ENCODE measurements around the gene NSL1. TPM values are rescaled to one million over a fixed set of nuclear protein-coding genes. Genes with fewer than 3 reads are reported as not detected.

The NSL1 gene
- total RNA-seq, 1 experiment from 2014 or later: 36.4 TPM

- no peak for TF ChIP-seq POLR2A (IDR thresholded peaks at IDR 0.05; ENCODE audit: borderline replicate concordance, extremely low read depth, insufficient read depth, insufficient read length)
- TF ChIP-seq JUND (IDR thresholded peaks at IDR 0.05): no peak
- no peak for TF ChIP-seq EZH2 (IDR thresholded peaks at IDR 0.05)
- no peak for TF ChIP-seq ZNF274 (IDR thresholded peaks at IDR 0.05; ENCODE audit: low read depth, low read length)
- no peak for TF ChIP-seq EGR1 (IDR thresholded peaks at IDR 0.05; ENCODE audit: low read depth)
- TF ChIP-seq FOSL1 (IDR thresholded peaks at IDR 0.05; ENCODE audit: low read depth): no peak
- no peak for TF ChIP-seq EZH2phosphoT487 (IDR thresholded peaks at IDR 0.05; ENCODE audit: borderline replicate concordance)
- TF ChIP-seq RAD21 (IDR thresholded peaks at IDR 0.05; ENCODE audit: low read depth): no peak
- TF ChIP-seq ATF3 (IDR thresholded peaks at IDR 0.05): no peak
- TF ChIP-seq YY1 (IDR thresholded peaks at IDR 0.05; ENCODE audit: extremely low read depth, insufficient replicate concordance, low read depth, low read length): no peak
- no peak for TF ChIP-seq MAX (IDR thresholded peaks at IDR 0.05)
Measured at GRCh38 chr1:212819726-212820125, 28.1 kb upstream of the NSL1 start (continued).

- ChIA-PET RAD21 (ENCODE audit: low non-redundant PET in 1 of 2, low total read pairs in 2 of 2, uncharacterized antibody in 2 of 2, unreplicated experiment in 2 of 2) (no interaction called here), POLR2A (no interaction called here), CTCF (no interaction called here)
- no peak overlapping the region for H3K9ac ChIP-seq (ENCODE audit: low read length)
- H3K9me2 ChIP-seq (ENCODE audit: insufficient read depth): no peaks in the 10 kb centered on the region
- no peak for DNase-seq (ENCODE audit: low read depth, low spot score)
- H3K4me1 ChIP-seq (ENCODE audit: control insufficient read depth in 1 of 2, insufficient read depth in 2 of 2, low read length in 2 of 2): no peaks in the 10 kb centered on the region; a peak in 1 of 4 replicates
- intact Hi-C loops (cut with micrococcal nuclease): no loop called here
- H3K36me3 ChIP-seq (ENCODE audit: control insufficient read depth in 1 of 2, insufficient read depth in 2 of 2, low read length in 2 of 2): no peaks in the 10 kb centered on the region; a peak in 1 of 4 replicates
- H3K9me3 ChIP-seq (ENCODE audit: control insufficient read depth in 1 of 2, insufficient read depth in 1 of 2, low read depth in 1 of 2, low read length in 2 of 2): no peaks in the 10 kb centered on the region
- no peaks in the 10 kb centered on the region for H4K20me1 ChIP-seq (ENCODE audit: insufficient read depth)
- BruUV-seq (replicated peaks): no TSS peak
- no peak overlapping the region for H3K27ac ChIP-seq (ENCODE audit: low read depth, low read length)
- H2AFZ ChIP-seq (ENCODE audit: low read depth, low read length, poor library complexity, severe bottlenecking): no peak overlapping the region
- ATAC-seq: no peak
- H3K27me3 ChIP-seq (ENCODE audit: insufficient read depth, low read length): no peaks in the 10 kb centered on the region
- no peaks in the 10 kb centered on the region for H3K79me2 ChIP-seq (ENCODE audit: insufficient read depth, low read length)
- no peak overlapping the region for H3K4me3 ChIP-seq (replicated peaks in 1 of 2; ENCODE audit: low read depth in 1 of 2, low read length in 2 of 2)
- no peak overlapping the region for H3K4me2 ChIP-seq (ENCODE audit: low read length)
- no peak for TF ChIP-seq POLR2A (IDR thresholded peaks at IDR 0.05; ENCODE audit: borderline replicate concordance, extremely low read depth, insufficient read depth, insufficient read length)
- TF ChIP-seq CTCF (IDR thresholded peaks at IDR 0.05 in 2 of 3, conservative IDR thresholded peaks at IDR 0.05 in 1 of 3; ENCODE audit: borderline replicate concordance in 1 of 3, insufficient read depth in 1 of 3, low read depth in 2 of 3, low read length in 2 of 3): no peak
- TF ChIP-seq CBX3 (IDR thresholded peaks at IDR 0.05; ENCODE audit: low read depth): no peak
- TF ChIP-seq SP1 (IDR thresholded peaks at IDR 0.05; ENCODE audit: low read depth): no peak
- TF ChIP-seq SRF (IDR thresholded peaks at IDR 0.05; ENCODE audit: low read depth): no peak
- no peak for TF ChIP-seq REST (IDR thresholded peaks at IDR 0.05; ENCODE audit: low read depth)
- TF ChIP-seq EZH2phosphoT487 (IDR thresholded peaks at IDR 0.05; ENCODE audit: borderline replicate concordance): no peak
- no peak for TF ChIP-seq ELF1 (IDR thresholded peaks at IDR 0.05; ENCODE audit: borderline replicate concordance, low read depth)
- no peak for TF ChIP-seq SIN3A (IDR thresholded peaks at IDR 0.05; ENCODE audit: low read depth)
- no peak for TF ChIP-seq EGR1 (IDR thresholded peaks at IDR 0.05; ENCODE audit: low read depth)
- no peak for TF ChIP-seq ZNF274 (IDR thresholded peaks at IDR 0.05; ENCODE audit: low read depth, low read length)
Measured at GRCh38 chr1:212816567-212817278, 25.1 kb upstream of the NSL1 start.
